WTC11 (cell line): Measurements from ENCODE around the gene IFIT3. TPM values are rescaled to one million over a fixed set of nuclear protein-coding genes. Genes with fewer than 3 reads are reported as not detected.
A peak's percentile ranks its signal among the peaks of the same experiment; 100 is the strongest.

Experiments used
- ATAC-seq: fragments of 200-7000 bp; cut with Tn5 transposase; 2 replicates; pipeline ENCODE4 v1.10.0; 2021; ENCODE audit warnings: mild to moderate bottlenecking, moderate library complexity
- CTCF ChIA-PET: fragments of 300-600 bp; sonication (Branson Sonifier 250); formaldehyde crosslinking; loops from one replicate; lab custom pipeline; 2021; ENCODE audit warnings: antibody characterized with exemption; lab: Charles Lee
- POLR2A ChIA-PET: fragments of 350-600 bp; sonication (Branson Sonifier 250); formaldehyde crosslinking; loops from one replicate; lab custom pipeline; 2021; ENCODE audit warnings: antibody characterized with exemption; lab: Charles Lee
- DNase-seq: peaks from one replicate; pipeline ENCODE4 v3.0.0; 2021; ENCODE audit warnings: low spot score
- H3K27ac Mint-ChIP-seq: 2 replicates; pipeline ENCODE4 v1.8.0; 2021; ENCODE audit warnings: mixed read lengths
- H3K27me3 Mint-ChIP-seq: 2 replicates; pipeline ENCODE4 v1.8.0; 2021; ENCODE audit warnings: low read depth, mild to moderate bottlenecking, moderate library complexity, mixed read lengths
- H3K36me3 Mint-ChIP-seq: 2 replicates; pipeline ENCODE4 v1.8.0; 2021; ENCODE audit warnings: mixed read lengths
- H3K4me1 Mint-ChIP-seq: 2 replicates; pipeline ENCODE4 v1.8.0; 2022; ENCODE audit warnings: mixed read lengths
- H3K4me3 Mint-ChIP-seq: 2 replicates; pipeline ENCODE4 v1.8.0; 2021; ENCODE audit warnings: mild to moderate bottlenecking, moderate library complexity, mixed read lengths
- H3K9me3 Mint-ChIP-seq: 2 replicates; pipeline ENCODE4 v1.8.0; 2021; ENCODE audit warnings: mixed read lengths
- CBFB ChIP-seq: sonication (generic); formaldehyde crosslinking; IDR thresholded peaks from 2 replicates; pipeline ENCODE4 v1.8.1; 2022; ENCODE audit warnings: mild to moderate bottlenecking, low read depth, missing genetic modification reagents
- E2F1 ChIP-seq: sonication (generic); formaldehyde crosslinking; IDR thresholded peaks from 2 replicates; pipeline ENCODE4 v1.8.0; 2022; ENCODE audit warnings: mild to moderate bottlenecking, missing genetic modification reagents
- ESRRA ChIP-seq: sonication (generic); formaldehyde crosslinking; IDR thresholded peaks from 2 replicates; pipeline ENCODE4 v1.8.1; 2022; ENCODE audit warnings: mild to moderate bottlenecking, missing genetic modification reagents, borderline replicate concordance
- FOXJ3 ChIP-seq: sonication (generic); formaldehyde crosslinking; IDR thresholded peaks from 2 replicates; pipeline ENCODE4 v1.9.0; 2021; ENCODE audit warnings: missing genetic modification reagents, mild to moderate bottlenecking, borderline replicate concordance
- GTF2I ChIP-seq: fragments of 250-450 bp; sonication (Bioruptor Pico); conservative IDR thresholded peaks from 2 replicates; pipeline ENCODE4 v1.4.0; 2021; ENCODE audit warnings: mild to moderate bottlenecking
- HMGXB4 ChIP-seq: sonication (generic); formaldehyde crosslinking; IDR thresholded peaks from 2 replicates; pipeline ENCODE4 v1.8.1; 2023; ENCODE audit warnings: mild to moderate bottlenecking, moderate library complexity, missing genetic modification reagents
- IRF2 ChIP-seq: sonication (generic); formaldehyde crosslinking; IDR thresholded peaks from 2 replicates; pipeline ENCODE4 v1.8.0; 2022; ENCODE audit warnings: low read depth, missing genetic modification reagents, borderline replicate concordance
- MAX ChIP-seq: sonication (generic); formaldehyde crosslinking; IDR thresholded peaks from 2 replicates; pipeline ENCODE4 v1.8.0; 2022; ENCODE audit warnings: mild to moderate bottlenecking, missing genetic modification reagents
- MLX ChIP-seq: sonication (generic); formaldehyde crosslinking; IDR thresholded peaks from 2 replicates; pipeline ENCODE4 v1.8.1; 2023; ENCODE audit warnings: mild to moderate bottlenecking, missing genetic modification reagents, moderate library complexity
- NR3C1 ChIP-seq: sonication (generic); formaldehyde crosslinking; conservative IDR thresholded peaks from 2 replicates; pipeline ENCODE4 v1.8.1; 2023; ENCODE audit warnings: low read depth, mild to moderate bottlenecking, missing genetic modification reagents
- RORB ChIP-seq: fragments of 250-450 bp; sonication (Bioruptor Pico); IDR thresholded peaks from 2 replicates; pipeline ENCODE4 v1.9.0; 2021; ENCODE audit warnings: mild to moderate bottlenecking
- SOX15 ChIP-seq: fragments of 250-450 bp; sonication (Bioruptor Pico); IDR thresholded peaks from 2 replicates; pipeline ENCODE4 v1.9.0; 2021; ENCODE audit warnings: mild to moderate bottlenecking
- ZMAT4 ChIP-seq: fragments of 250-450 bp; sonication (Bioruptor Pico); IDR thresholded peaks from 2 replicates; pipeline ENCODE4 v1.9.0; 2021; ENCODE audit warnings: mild to moderate bottlenecking
- ZNF138 ChIP-seq: sonication (generic); formaldehyde crosslinking; conservative IDR thresholded peaks from 2 replicates; pipeline ENCODE4 v1.8.1; 2022; ENCODE audit warnings: mild to moderate bottlenecking, moderate library complexity, missing genetic modification reagents
- ZNF317 ChIP-seq: sonication (generic); formaldehyde crosslinking; IDR thresholded peaks from 2 replicates; pipeline ENCODE4 v1.8.1; 2023; ENCODE audit warnings: low read depth, mild to moderate bottlenecking, moderate library complexity, missing genetic modification reagents, borderline replicate concordance
- ZNF512 ChIP-seq: sonication (generic); formaldehyde crosslinking; IDR thresholded peaks from 2 replicates; pipeline ENCODE4 v1.8.1; 2022; ENCODE audit warnings: missing genetic modification reagents, borderline replicate concordance
- ZNF532 ChIP-seq: fragments of 250-450 bp; sonication (Bioruptor Pico); IDR thresholded peaks from 2 replicates; pipeline ENCODE4 v1.9.0; 2021; ENCODE audit warnings: mild to moderate bottlenecking, borderline replicate concordance
- ZSCAN18 ChIP-seq: fragments of 250-450 bp; sonication (Bioruptor Pico); IDR thresholded peaks from 2 replicates; pipeline ENCODE4 v2.1.2; 2022; ENCODE audit warnings: mild to moderate bottlenecking, moderate library complexity
- total RNA-seq: library from RNA; stranded (reverse); gene quantifications from 3 replicates; pipeline ENCODE4 v1.2.3, GENCODE V29; 2021

The IFIT3 gene
- total RNA-seq, 1 experiment from 2014 or later = 0.42 TPM

GRCh38 chr10:89299031-89299430 is 28.8 kb upstream of the IFIT3 start (continued):
- no peak for TF ChIP-seq MLX
- TF ChIP-seq, all 79 proteins: peak for 0

- no peak for ATAC-seq
Measured at GRCh38 chr10:89301232-89301631, 26.6 kb upstream of the IFIT3 start.

GRCh38 chr10:89301721-89302445 is 25.9 kb upstream of the IFIT3 start, which contains the start of gene IFIT2:
TSS of gene IFIT2 (plus strand) at chr10:89302046. CDS start at chr10:89302124, 78 bp downstream.
- POLR2A ChIA-PET = no interaction called here
- DNase-seq (no peak), ATAC-seq (no peak)
- TF ChIP-seq MAX (CRISPR knock-in tag) = no peak
- TF ChIP-seq ZSCAN18 = no peak
- TF ChIP-seq ZNF532 (CRISPR knock-in tag) = no peak
- no peak for TF ChIP-seq HMGXB4
- no peak for TF ChIP-seq FOXJ3
- TF ChIP-seq SOX15 (CRISPR knock-in tag) = no peak
- no peak for TF ChIP-seq ZNF317
- no peak for TF ChIP-seq ZNF138 (CRISPR knock-in tag)
- no peak for TF ChIP-seq CBFB (CRISPR knock-in tag)
- TF ChIP-seq ZNF512 (CRISPR knock-in tag) = no peak
- no peak for TF ChIP-seq E2F1
- TF ChIP-seq ESRRA = no peak
- TF ChIP-seq NR3C1 (CRISPR knock-in tag) = no peak
- no peak for TF ChIP-seq ZMAT4 (CRISPR knock-in tag)
- TF ChIP-seq IRF2 (CRISPR knock-in tag) = no peak
- no peak for TF ChIP-seq RORB
- no peak for TF ChIP-seq GTF2I (CRISPR knock-in tag)
- peaks cover 16% of the 10 kb centered on the region for H3K4me1 Mint-ChIP-seq
- no peaks in the 10 kb centered on the region; the same call in 1 of the 2 replicates for H3K9me3 Mint-ChIP-seq
- CTCF ChIA-PET = interaction anchor here (0.9 to 1.7 kb wide), 4 partner anchors 40 to 233 kb away, joined by 3 to 11 read pairs (median 4); partner anchors contain the start of gene SLC16A12
- H3K4me3 Mint-ChIP-seq = no peak within 1 kb of the TSS
- no peaks in the 10 kb centered on the region for H3K27me3 Mint-ChIP-seq
- H3K36me3 Mint-ChIP-seq = no peaks in the 10 kb centered on the region
- H3K27ac Mint-ChIP-seq = 0 out of 2 replicates have a peak within 1 kb of the TSS, but pooled peaks have one; percentile 39

More at GRCh38 chr10:89301232-89301631, 26.6 kb upstream of the IFIT3 start:
- TF ChIP-seq SOX15 (CRISPR knock-in tag) = no peak
- Mint-ChIP-seq H3K27me3 (no peaks in the 10 kb centered on the region), H3K9me3 (no peaks in the 10 kb centered on the region; the same call in 1 of the 2 replicates), H3K27ac (no peak overlapping the region), H3K36me3 (no peaks in the 10 kb centered on the region), H3K4me3 (no peak overlapping the region), H3K4me1 (peaks cover 16% of the 10 kb centered on the region)
- POLR2A ChIA-PET = no interaction called here
- no peak for DNase-seq
- CTCF ChIA-PET = interaction anchor here (1.1 to 1.7 kb wide), 2 partner anchors 39 to 68 kb away, joined by 3 to 11 read pairs; no protein-coding TSS in a partner anchor
